Stimulated activated CD8-positive, alpha-beta memory T cell treated with anti-CD3 and anti-CD28 coated beads, Interleukin-7, amount 100 ng/mL, for 24 hours (primary cell): ENCODE measurements around the gene TPSG1.
A peak's percentile ranks its signal among the peaks of the same experiment; 100 is the strongest.
"Not testable (repeated sequence)": the region's sequence is repeated elsewhere in the genome, so short reads cannot be mapped to it uniquely, and the experiment has no call there.

Experiments
- DNase-seq: peaks from one replicate; pipeline ENCODE4 v3.0.0-alpha.2; 2020; ENCODE audit warnings: low read depth

Gene TPSG1

DNA sequence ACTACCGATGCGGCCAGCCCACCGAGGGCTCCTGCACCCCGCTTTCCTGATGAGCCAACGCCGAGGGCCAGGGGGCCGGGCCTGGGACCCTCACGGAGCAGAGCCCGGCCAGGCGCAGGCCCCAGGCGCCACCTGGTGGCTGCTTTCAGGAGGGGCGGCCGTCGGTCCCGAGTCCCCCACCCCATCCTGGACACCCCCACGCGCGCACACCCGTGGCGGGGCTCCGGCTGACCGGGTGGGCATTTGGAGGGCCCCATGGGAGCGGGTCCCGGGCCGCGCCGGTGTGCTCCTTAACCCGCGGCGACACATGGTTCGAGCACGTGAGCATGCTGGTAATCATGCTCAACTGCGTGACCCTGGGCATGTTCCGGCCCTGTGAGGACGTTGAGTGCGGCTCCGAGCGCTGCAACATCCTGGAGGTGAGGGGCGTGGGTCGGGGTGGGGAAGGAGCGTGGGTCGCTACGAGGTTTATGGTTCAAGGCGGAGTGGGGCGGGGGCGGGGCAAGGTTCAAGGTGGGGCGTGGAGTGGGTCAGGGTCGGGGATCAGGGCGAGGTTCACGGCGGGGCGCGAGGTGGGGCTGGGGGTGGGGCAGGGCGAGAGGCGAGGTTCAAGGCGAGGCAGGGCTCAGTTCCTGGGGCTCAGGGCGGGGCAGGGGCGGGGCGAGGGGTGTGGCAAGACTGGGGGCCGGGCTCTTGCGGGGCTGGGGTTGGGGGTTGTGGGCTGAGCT, 30.2 kb downstream of the TPSG1 start:
- DNase-seq = no peak

DNA sequence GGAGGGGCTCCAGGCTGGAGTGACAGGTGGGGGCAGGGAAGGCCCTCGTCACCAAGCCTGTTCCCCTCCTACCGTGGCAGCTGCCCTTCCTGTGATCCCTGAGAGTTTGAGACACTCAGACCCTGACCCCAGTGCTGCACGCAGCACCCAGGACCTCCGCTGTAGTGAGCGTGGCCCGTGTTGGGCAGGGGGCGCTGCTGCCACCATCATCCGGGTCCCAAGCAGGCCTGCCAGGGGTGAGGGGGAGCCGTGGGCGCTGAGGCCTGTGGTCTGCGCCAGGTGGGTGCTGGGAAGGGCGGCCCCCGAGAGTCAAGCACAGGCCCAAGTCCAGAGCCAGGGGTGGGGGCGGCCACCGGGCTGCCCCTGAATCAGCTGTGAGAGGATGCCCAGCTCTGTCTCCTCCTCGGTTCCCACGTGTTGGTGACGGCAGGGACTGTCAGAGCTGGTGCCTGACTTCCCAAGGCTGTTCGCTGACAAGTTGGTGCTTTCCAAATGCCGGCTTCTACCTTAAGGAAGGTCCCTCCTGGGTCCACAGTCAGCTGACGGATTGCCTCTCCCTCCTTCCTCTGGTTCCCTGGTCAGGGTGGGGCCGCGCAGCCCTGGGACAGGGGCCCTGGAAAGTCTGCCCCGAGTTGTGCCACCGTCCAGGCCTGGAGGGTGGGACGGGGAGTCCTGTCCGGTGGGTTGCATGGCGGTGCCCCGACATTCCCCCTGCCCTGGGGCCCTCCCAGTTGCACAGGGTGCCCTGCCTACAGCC, 31.1 kb downstream of the TPSG1 start:
- no peak for DNase-seq

DNA sequence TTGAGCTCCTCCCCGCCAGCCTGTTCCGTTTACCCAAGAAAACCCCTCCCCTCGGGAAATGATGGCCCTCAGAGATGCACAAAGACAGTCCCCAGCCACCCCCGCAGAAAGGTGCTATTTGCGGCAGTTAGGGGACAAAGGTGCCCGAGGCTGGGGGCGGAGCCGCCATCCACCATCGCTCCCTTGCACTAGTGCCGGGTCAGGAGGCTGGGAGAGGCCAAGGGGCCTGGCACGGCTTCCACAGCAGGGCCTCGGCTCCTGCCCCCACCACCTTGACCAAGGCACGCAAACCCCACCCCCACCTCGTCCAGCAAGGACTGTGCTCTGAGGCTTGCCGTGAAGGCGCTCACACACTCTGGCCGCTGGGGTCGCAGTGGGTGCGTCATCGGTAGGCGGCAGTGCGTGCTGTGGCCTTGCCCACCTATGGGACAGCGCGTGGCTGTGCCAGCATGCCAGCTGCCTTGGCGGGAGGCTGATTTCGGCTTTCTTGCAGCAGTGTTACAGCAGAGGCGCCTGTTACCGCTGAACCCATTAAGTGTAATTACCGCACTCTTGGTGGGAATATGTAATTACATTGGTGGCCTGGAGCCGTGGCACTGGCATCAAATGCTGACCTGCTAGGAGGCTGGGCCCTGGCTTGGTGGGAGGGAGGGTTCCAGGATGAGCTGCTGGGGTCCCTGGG, 31.8 kb downstream of the TPSG1 start:
- no peak for DNase-seq

DNA sequence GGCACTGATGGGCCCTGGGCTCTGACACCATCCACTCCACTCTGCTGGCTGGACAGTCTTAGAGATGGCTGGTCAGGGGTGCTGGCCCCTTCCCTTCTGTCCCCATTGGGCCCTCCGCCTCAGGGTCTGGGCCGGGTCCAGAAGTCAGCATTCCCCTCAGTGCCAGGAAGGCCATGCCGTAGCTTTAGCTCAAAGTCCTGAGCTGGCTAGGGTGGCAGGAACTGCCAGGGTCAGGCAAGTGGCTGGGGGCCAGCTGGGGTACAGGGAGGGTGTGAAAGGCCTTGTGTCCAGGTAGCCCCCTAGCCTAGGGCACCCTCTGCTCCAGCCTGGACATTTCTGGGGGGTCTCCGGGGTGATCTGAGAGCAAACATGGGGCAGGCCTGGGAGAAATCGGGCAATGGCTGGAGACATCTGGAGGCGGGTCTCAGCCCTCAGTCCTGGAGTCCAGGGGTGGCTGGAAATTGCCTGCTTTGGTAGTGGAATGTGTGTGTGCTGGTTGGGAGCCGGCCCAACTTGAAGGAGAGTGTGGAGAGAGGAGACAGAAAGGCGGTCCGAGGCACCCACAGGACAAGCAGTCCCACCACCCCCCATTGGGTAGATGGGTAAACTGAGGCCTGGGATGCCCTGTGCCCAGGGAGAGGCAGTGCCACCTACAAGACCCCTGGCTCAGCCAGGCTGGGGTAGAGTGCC, 32.5 kb downstream of the TPSG1 start:
- no peak for DNase-seq

DNA sequence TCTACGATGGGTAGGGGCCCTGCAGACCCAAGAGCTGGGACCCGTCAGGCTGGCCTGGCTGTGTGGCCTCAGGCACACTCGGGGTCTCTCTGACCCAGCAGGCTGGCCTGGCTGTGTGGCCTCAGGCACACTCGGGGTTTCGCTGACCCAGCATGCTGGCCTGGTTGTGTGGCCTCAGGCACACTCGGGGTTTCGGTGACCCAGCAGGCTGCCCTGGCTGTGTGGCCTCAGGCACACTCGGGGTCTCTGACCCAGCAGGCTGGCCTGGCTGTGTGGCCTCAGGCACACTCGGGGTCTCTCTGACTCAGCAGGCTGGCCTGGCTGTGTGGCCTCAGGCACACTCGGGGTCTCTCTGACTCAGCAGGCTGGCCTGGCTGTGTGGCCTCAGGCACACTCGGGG, 34.3 kb downstream of the TPSG1 start:
- not testable (repeated sequence) for DNase-seq

DNA sequence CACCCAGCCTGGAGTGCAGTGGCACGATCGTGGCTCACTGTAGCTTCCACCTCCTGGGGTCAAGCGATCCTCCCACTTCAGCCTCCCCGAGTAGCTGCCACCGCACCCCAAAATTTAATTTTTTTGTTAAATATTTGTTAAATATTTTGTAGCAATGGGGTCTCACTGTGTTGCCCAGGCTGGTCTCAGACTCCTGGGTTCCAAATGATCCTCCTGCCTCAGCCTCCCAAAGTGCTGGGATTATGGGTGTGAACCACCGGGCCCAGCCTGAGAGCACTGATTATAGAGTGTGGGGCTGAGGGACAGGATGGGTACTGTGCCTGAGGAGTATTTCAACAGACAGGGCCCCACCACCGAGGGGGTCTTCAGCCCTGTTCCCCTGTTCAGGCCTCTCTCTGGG, 35.6 kb downstream of the TPSG1 start:
- DNase-seq = no peak

DNA sequence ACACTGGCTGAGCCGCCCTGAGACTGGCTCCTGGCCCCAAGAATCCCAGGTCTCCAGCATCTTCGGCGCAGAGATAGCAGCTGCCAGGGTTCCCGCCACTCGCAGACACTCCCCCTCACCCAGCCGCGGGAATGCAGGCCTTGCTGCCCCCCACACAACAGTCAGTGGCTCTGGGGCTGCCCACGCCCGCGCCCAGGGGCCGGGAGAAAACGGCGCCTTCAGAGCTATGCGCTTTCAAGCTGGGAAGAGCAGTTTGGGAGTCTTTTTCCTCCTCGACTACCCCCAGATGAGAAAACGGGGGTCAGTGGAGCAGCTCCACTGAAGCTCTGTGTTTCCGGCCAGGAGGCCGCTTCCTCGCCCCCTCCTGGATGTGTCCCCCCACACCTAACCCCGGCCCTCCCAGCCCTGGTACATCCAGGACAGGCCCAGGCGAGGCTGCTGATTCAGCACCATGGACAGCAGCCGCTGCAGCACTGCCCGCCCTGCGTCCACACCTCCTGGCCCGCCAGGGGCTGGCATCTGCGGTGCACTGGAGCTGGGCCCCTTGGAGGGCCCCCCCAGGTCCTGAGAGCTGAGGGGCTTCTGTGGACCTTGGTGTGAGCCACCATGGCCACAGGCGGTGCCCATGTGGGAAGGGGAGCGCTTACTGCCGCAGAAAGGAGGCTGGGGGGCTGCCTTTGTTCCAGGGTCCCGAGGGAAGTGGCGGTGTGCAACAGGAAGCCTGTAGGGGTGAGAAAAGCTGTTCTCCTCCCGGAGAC, 36.5 kb downstream of the TPSG1 start:
- DNase-seq = peak; percentile 13

DNA sequence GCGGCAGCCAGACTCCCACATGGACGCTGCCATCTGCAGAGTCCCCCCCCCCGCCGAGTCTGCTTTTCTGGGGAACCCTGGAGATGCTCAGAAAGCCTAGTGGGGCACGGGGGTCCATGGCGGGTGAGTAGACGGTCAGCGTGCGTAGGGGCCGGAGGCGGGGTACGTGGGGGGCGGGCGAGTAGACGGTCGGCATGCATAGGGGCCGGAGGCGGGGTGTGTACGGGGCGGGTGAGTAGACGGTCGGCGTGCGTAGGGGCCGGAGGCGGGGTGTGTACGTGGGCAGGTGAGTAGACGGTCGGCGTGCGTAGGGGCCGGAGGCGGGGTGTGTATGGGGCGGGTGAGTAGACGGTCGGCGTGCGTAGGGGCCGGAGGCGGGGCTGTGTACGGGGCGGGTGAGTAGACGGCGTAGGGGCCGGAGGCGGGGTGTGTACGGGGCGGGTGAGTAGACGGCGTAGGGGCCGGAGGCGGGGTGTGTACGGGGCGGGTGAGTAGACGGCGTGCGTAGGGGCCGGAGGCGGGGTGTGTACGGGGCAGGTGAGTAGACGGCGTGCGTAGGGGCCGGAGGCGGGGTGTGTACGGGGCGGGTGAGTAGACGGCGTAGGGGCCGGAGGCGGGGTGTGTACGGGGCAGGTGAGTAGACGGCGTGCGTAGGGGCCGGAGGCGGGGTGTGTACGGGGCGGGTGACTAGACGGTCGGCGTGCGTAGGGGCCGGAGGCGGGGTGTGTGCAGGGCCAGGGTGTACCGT, 39.4 kb downstream of the TPSG1 start:
- not testable (repeated sequence) for DNase-seq

DNA sequence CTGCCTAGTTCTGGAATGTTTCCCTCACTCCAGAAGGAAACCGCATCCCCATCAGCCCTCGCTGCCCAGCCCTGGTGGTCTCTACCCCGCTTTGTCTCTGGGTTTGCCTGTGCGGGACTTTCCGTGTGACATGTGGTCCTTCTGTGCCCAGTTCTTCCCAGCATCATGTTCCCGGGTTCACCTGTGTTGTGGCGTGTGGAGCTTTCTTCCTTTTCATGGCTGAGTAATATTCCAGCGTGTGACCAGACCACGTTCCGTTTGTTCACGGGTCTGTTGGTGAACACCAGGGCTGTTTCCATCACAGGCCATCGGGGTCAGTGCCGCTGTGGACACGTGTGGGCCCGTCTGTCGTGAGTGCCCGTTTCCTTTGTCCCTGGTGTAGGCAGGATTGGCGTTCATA, 40.1 kb downstream of the TPSG1 start:
- DNase-seq = no peak

DNA sequence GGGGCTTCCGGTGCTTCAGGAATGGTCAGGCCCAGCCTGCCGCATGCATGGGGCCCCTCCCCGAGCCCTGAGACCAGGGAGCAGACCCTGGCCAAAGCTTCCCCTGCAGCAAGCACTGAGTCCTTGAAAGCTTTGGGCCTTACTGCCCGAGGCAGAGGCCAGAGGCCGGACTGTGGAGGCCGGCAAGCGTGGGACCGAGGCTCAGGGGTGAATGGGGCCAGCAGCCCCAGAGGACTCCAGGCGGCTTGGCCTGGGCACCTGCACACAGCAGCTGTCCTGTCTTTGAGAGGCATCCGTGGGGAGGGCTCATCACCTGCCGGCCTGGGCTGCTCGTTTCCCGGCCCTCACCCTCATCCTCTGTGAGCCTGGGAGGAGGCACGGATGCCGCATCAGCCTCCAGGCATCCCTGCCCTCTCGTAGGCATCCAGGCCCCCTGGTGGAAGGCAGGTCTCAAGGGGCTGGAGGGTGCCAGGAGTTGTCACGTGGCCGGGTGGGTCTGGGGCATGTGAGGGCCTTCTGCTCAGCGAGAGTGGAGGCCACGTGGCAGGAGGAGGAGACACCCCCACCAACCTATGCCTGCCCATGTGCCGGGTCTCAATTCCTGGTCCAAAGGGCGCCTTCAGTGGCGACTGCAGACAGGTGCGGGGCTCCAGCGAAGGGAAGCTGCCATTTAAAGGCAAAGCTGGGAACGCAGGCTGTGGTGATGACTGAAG, 40.8 kb downstream of the TPSG1 start:
- no peak for DNase-seq

DNA sequence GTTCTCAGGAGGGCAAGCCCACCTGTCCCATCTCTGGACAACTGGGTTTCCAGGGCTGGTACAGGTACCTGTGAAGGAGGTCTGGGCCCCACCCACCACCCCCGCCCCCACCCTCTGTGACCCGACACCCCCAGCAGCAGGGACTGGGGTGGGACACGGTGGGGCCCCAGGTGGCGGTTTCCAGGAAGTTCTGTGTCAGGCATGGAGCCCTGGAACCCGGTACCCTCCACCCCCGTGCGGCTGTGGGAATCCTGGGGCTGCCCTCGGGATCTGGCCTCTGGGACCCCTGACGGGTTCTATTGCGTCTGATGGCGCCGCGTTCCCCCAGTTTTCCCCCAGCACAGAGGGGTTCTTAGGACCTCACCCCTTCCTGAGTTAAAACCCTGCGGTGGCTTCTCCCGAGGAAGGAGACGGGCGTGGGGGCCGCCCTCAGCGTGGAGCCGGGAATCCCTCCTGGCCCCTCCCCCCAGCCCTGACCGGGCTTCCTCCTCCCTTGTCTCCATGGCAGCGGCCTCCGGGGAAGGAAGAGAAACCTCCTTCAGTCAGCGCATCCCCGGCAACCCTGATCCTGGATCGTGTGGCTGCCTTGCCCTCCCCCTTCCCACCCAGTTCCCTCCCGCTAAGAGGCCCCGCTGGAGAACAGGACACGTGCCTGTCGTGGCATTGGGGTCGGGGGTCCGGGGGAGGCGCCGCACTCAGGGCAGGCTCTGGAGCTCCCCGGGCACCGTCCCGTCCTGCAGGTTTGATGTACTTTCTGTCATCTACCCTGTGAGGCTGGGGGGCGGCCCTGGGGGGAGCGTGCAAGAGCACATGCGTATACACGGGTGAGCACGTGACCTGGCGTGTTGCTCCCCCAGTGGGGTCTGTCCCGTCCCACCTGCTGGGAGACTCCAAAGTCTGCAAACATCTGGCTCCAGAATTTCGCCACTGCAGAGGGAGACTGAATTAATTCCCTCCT, 41.8 kb downstream of the TPSG1 start:
- DNase-seq = no peak

DNA sequence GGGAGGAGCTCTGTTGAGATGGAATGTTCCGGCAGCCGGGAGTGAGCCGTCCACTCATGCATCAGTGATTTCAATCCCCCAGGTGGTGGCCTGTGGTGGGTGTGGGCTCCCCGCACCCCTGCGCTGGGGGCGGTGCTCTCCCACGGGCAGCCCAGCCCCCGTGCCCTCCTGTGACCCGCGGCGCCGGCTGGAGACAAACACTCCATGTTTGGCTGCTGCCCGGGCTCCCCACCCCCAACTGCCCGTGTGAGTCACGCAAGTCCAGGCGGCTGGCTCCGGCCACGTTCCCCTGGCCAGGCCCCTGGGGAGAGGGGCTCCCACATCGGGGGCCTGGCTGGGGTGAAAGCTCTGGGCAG, 42.8 kb downstream of the TPSG1 start:
- no peak for DNase-seq

DNA sequence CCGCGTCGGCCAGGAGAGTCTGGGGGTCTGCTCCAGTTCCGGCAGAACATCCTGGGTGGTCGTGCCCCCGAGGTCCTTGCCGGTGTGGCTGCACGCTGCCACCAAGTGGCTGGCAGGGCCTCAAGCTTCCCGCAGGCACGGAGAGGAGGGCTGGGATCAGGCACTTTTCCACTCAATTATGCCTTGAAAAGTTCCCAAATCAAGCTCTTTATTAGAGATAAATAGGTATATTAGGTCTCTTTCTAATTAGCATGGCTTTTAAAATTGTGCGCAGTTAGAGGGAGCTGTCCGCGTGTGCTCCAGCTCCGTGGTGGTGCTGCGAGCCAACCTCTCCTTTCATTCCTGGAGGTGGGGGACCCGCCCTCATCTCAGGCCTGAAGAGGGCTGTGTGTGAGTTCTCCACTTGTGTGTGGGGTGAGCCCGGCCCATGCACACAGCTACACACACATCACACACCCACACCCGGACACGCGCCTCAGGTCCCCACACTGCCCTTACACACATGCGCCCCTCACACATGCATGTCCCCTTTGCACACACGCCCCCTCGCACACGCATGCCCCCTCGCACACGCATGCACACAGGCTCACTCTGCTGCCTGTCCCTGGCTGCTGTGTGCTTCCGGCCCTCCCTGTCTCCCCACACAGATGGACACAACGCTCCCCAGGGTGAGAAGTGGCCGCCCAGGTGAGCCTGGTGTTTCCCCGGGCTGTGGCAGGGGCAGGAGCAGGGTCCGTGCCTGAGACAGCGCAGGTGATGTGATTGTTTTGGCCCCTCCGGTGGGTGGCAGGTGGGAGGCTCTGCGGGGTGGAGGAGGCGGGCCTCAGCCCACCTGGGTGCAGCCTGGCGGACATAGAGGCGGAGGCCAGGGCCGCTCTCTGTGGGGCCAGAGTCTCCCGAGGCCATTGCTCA, 43.4 kb downstream of the TPSG1 start:
- no peak for DNase-seq

DNA sequence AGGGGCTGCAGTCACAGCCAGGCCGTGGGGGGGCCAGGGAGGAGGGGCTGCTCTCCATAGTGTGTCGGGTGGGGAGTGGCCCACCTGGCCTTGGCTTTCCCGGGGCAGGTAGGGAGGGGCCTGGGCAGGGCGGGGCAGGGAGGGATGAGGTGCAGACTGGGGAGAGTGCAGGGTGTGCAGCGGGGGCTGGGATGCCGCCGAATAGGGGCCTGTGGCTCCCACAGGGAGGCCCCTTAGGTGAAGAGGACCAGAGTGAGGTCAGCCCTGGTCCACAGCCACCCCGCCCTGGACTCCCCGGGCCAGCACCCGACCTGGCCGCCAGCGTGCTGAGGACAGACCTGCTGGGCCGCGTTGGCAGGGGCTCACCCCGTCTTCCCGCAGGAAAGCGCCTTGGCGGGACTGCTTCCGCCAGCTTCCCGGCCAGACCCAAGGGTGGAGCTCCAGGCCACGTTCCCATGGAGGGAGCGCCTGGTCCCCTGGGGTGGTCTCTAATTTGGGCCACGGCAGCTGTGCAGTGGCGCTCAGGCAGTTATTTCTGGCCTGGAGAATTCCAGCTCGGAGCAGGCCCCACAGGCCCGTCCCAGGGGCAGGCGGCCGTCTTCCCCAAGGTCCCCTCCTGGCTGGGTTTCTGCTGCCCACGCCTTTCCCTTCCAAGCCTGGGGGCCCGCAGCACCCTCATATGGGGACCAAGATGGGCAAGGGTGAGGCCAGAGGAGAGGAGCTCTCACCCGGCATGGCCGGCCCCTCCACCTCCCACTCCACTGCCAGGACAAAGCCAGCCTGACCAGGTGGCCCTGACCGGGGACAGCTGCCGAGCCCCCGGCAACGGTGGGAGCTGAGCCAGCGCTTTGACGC, 44.3 kb downstream of the TPSG1 start:
- DNase-seq = no peak

DNA sequence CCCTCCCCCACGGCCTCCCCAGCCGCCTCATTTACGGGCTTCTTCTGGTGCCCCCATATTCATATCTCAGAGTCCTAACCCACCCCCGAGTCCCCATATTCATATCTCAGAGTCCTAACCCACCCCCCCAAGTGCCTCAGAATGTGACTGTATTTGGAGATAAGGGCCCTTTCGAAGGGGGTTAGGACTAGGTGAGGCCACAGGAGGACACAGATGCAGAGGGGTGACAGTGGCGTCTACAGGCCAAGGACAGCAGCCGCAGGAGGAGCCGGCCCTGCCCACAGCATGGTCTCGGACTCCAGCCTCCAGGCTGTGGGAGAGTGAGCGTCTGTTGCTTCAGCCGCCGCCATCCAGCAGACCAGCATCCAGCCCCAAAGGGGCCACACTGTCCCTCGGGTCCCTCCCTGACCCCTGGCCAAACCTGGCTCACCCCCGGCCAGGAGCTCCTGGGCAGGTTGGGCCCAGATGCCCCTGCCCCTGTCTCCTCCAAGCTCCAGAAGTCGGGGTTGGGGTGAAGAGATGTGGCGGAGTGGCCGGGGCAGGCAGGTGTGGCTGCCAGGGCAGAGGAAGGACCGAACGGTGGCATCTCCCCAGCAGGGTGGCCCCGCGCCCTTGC, 46.7 kb downstream of the TPSG1 start:
- DNase-seq = no peak

DNA sequence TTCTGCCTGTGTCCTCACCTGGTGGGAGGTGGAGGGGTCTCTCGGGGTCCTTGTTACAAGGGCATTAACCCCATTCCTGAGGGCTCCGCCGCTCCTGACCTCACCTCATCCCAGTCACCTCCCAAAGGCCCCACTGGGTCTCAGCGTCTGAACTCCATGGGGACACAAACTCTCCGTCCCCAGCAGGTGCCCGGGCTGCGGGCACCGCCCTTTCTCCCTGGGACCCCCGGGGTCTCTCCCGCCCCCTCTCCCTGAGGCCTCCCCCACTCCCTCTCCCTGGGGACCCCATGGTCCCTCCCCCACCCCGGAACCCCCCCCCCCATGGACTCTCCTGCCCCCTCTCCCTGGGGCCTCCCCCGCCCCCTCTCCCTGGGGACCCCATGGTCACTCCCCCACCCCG, 47.3 kb downstream of the TPSG1 start:
- DNase-seq = no peak

DNA sequence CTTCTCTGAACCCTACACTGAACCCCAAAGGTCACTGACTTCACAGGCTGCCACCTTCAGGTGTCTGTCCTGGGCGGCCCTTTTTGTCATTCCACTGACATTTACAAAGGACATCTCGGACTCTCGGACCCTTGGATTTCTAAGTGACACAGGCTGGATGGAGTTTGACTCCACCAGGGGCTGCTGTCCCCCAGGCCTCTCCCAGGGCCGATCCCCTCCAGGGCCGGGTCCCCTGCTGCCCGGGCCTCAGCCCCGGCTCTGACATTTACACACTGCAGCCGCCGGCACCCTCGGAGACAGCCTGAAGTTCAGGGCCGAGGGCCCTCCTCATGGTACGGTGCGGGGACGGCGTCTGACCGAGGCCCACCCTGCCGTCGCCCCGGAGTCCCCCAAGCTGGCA, 48.0 kb downstream of the TPSG1 start:
- no peak for DNase-seq
